Neuron (in vitro differentiated cells): ENCODE measurements around the gene CORO2B.
A peak's percentile ranks its signal among the peaks of the same experiment; 100 is the strongest.
"Not testable (repeated sequence)": the region's sequence is repeated elsewhere in the genome, so short reads cannot be mapped to it uniquely, and the experiment has no call there.

Experiments used
- H2AFZ ChIP-seq: one replicate; pipeline ENCODE4 v1.6.1; 2013; ENCODE audit warnings: low read depth, mild to moderate bottlenecking, inconsistent platforms, low read length, moderate library complexity
- H3K27me3 ChIP-seq: one replicate; pipeline ENCODE4 v1.6.1; 2013; ENCODE audit warnings: low read length; ENCODE audit not compliant: insufficient read depth
- H3K36me3 ChIP-seq: one replicate; pipeline ENCODE4 v1.6.1; 2013; ENCODE audit warnings: low read length; ENCODE audit not compliant: insufficient read depth
- H3K4me1 ChIP-seq: one replicate; pipeline ENCODE4 v1.6.1; 2013; ENCODE audit warnings: low read length; ENCODE audit not compliant: insufficient read depth
- H3K4me3 ChIP-seq: 2 replicates; pipeline ENCODE4 v1.5.1; 2013; ENCODE audit warnings: mild to moderate bottlenecking, low read length, moderate library complexity
- H3K9me3 ChIP-seq: one replicate; pipeline ENCODE4 v1.6.1; 2013; ENCODE audit warnings: low read length

CORO2B gene

DNA sequence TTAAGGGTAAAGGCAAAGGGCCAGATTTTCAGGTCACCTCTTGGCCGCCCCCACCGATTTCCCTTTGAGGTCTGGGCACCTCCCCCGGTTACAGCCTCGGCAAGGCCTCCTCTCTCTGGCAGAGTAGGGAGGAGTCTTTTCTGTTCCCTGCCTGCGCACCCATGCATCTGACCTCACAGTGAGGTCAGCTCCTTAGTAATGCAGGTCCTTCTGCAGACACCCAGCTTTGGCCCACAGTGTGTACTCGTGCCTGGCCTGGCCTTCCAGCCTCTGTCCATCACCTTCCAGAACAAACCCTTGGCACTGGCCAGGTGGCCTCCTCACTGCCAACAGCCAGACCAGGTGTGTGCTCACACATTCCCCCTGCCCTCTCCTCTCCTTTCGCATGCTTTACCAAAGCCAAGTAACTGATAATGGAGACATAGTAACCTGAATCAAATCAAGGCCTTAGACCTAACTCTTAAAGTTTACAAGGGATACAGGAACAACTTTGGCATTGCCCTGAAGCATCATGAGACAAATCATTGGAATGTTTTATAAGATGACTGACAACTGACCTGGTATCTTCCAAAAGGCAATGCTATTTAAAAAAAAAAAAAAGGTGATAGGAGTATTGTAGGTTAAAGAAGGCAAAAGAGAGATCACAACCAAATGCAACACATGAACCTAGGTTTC, 61.3 kb downstream of the CORO2B start:
- peaks cover 19% of the 10 kb centered on the region for H3K4me1 ChIP-seq
- no peaks in the 10 kb centered on the region for H3K9me3 ChIP-seq
- H2AFZ ChIP-seq = no peak overlapping the region
- H3K36me3 ChIP-seq = no peaks in the 10 kb centered on the region
- H3K4me3 ChIP-seq = no peak overlapping the region
- no peaks in the 10 kb centered on the region for H3K27me3 ChIP-seq

DNA sequence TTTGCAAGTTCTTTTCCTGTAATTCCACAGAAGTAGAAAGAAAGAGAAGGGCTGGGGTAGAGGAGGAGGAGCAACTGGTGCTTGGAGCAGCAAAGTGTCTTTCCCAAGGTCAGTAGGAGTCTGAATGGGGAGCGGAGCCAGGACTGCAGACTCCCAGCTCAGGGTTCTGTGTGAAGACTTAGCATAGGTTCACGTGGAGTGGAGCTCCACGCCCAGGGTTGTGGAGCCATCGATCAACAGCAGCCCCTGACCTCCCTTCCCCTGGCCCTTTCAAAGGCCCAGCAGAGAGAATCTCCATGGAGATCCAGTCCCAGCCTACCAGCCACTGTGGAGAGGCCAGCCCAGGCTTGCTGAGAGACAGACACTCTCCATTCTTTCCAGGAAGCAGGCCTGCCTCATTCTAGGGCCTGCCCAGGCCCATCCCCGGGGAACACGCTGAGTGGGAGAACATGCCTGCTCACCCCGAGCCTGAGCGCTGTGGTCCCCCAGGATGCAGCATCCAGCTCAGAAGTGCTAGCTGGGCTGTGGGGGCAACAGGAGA, 62.1 kb downstream of the CORO2B start:
- Histone ChIP-seq H3K27me3 (no peaks in the 10 kb centered on the region), H3K36me3 (no peaks in the 10 kb centered on the region), H3K4me3 (no peak overlapping the region), H3K9me3 (no peaks in the 10 kb centered on the region), H2AFZ (peak overlapping the region; percentile 41), H3K4me1 (peaks cover 19% of the 10 kb centered on the region)

GRCh38 chr15:68641376-68641775, 62.6 kb downstream of the CORO2B start:
- Histone ChIP-seq H3K9me3 (no peaks in the 10 kb centered on the region), H3K4me3 (no peak overlapping the region), H3K4me1 (peaks cover 19% of the 10 kb centered on the region), H2AFZ (peak overlapping the region; percentile 41), H3K36me3 (peaks cover under 1% of the 10 kb centered on the region), H3K27me3 (no peaks in the 10 kb centered on the region)

GRCh38 chr15:68642491-68642845, 63.7 kb downstream of the CORO2B start:
- H3K36me3 ChIP-seq = peaks cover 4% of the 10 kb centered on the region
- peaks cover 19% of the 10 kb centered on the region for H3K4me1 ChIP-seq
- no peaks in the 10 kb centered on the region for H3K27me3 ChIP-seq
- no peak overlapping the region for H3K4me3 ChIP-seq
- H3K9me3 ChIP-seq = no peaks in the 10 kb centered on the region
- H2AFZ ChIP-seq = no peak overlapping the region

- Histone ChIP-seq H3K9me3 (no peaks in the 10 kb centered on the region), H2AFZ (no peak overlapping the region), H3K4me1 (peaks cover 19% of the 10 kb centered on the region), H3K27me3 (no peaks in the 10 kb centered on the region), H3K36me3 (peaks cover 4% of the 10 kb centered on the region), H3K4me3 (no peak overlapping the region)
These were observed 64.5 kb downstream of the CORO2B start for GRCh38 chr15:68643216-68643830.

GRCh38 chr15:68644083-68644904, 65.5 kb downstream of the CORO2B start:
- H3K27me3 ChIP-seq = no peaks in the 10 kb centered on the region
- peaks cover 19% of the 10 kb centered on the region for H3K4me1 ChIP-seq
- H3K4me3 ChIP-seq = no peak overlapping the region
- peaks cover 4% of the 10 kb centered on the region for H3K36me3 ChIP-seq
- no peaks in the 10 kb centered on the region for H3K9me3 ChIP-seq
- no peak overlapping the region for H2AFZ ChIP-seq

DNA sequence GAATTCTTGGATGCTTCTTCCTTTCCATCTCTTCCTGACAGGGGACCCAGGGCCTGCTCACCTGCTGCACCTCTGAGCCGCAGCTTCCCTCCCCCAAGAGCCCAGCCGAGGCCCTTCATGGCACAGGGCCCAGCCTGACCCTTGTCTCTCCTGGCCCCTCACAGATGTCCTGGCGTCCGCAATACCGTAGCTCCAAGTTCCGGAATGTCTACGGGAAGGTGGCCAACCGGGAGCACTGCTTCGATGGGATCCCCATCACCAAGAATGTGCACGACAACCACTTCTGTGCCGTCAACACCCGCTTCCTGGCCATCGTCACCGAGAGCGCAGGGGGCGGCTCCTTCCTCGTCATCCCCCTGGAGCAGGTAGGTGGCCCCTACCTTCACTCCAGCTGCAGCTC, 66.2 kb downstream of the CORO2B start:
- Histone ChIP-seq H3K9me3 (no peaks in the 10 kb centered on the region), H3K4me1 (peaks cover 16% of the 10 kb centered on the region), H3K4me3 (no peak overlapping the region), H2AFZ (no peak overlapping the region), H3K27me3 (no peaks in the 10 kb centered on the region), H3K36me3 (peaks cover 4% of the 10 kb centered on the region)

GRCh38 chr15:68646156-68646555, 67.4 kb downstream of the CORO2B start:
- H3K36me3 ChIP-seq = peaks cover 4% of the 10 kb centered on the region
- H3K4me3 ChIP-seq = no peak overlapping the region
- no peaks in the 10 kb centered on the region for H3K27me3 ChIP-seq
- H3K9me3 ChIP-seq = no peaks in the 10 kb centered on the region
- no peak overlapping the region for H2AFZ ChIP-seq
- peaks cover 6% of the 10 kb centered on the region for H3K4me1 ChIP-seq

- Histone ChIP-seq H3K4me3 (no peak overlapping the region), H3K9me3 (no peaks in the 10 kb centered on the region), H3K4me1 (peaks cover under 1% of the 10 kb centered on the region), H3K36me3 (peaks cover 4% of the 10 kb centered on the region), H2AFZ (no peak overlapping the region), H3K27me3 (no peaks in the 10 kb centered on the region)
These were observed 67.9 kb downstream of the CORO2B start for GRCh38 chr15:68646696-68647095.

DNA sequence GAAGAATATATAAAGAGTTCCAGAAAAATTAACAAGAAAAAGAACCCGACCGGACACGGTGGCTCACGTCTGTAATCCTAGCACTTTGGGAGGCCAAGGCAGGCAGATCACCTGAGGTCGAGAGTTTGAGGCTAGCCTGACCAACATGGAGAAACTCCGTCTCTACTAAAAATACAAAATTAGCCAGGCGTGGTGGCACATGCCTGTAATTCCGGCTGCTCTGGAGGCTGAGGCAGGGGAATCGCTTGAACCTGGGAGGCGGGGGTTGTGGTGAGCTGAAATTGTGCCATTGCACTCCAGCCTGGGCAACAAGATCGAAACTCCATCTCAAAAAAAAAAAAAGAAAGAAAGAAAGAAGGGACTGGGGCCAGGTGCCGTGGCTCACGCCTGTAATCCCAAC, 68.6 kb downstream of the CORO2B start:
- not testable (repeated sequence) for H3K4me1 ChIP-seq, H3K9me3 ChIP-seq, H3K27me3 ChIP-seq, H3K36me3 ChIP-seq, H3K4me3 ChIP-seq, H2AFZ ChIP-seq

- H3K36me3 ChIP-seq = peaks cover 4% of the 10 kb centered on the region
- peaks cover 14% of the 10 kb centered on the region for H3K4me1 ChIP-seq
- no peak overlapping the region for H3K4me3 ChIP-seq
- H3K27me3 ChIP-seq = no peaks in the 10 kb centered on the region
- H2AFZ ChIP-seq = no peak overlapping the region
- no peaks in the 10 kb centered on the region for H3K9me3 ChIP-seq
These were observed 72.3 kb downstream of the CORO2B start for GRCh38 chr15:68650901-68651709.

GRCh38 chr15:68651916-68652525, 73.2 kb downstream of the CORO2B start:
- no peak overlapping the region for H2AFZ ChIP-seq
- peaks cover 14% of the 10 kb centered on the region for H3K4me1 ChIP-seq
- no peaks in the 10 kb centered on the region for H3K36me3 ChIP-seq
- no peaks in the 10 kb centered on the region for H3K27me3 ChIP-seq
- H3K9me3 ChIP-seq = no peaks in the 10 kb centered on the region
- no peak overlapping the region for H3K4me3 ChIP-seq
